HS-5 (cell line): ENCODE measurements around the gene ZNF688.
"Not testable (repeated sequence)": the region's sequence is repeated elsewhere in the genome, so short reads cannot be mapped to it uniquely, and the experiment has no call there.

Source experiments
- DNase-seq: peaks from one replicate; pipeline ENCODE4 v3.0.0-alpha.2; 2012; ENCODE audit warnings: low read depth

The ZNF688 gene

GRCh38 chr16:30571445-30572322 is at the start of gene ZNF688:
ZNF688 (minus strand) TSS chr16:30571714; CDS start chr16:30571629, 85 bp downstream.
- DNase-seq, result peak; percentile 87

GRCh38 chr16:30620169-30620568 is 48.7 kb upstream of the ZNF688 start:
- no peak for DNase-seq

GRCh38 chr16:30619638-30620037 is 48.1 kb upstream of the ZNF688 start:
- no peak for DNase-seq

- no peak for DNase-seq
Measured at GRCh38 chr16:30619202-30619601, 47.7 kb upstream of the ZNF688 start.

- no peak for DNase-seq
Measured at GRCh38 chr16:30615358-30616091, 44.0 kb upstream of the ZNF688 start.

GRCh38 chr16:30609926-30610839 is 38.7 kb upstream of the ZNF688 start, which contains the start of gene ZNF689:
ZNF689 (minus strand) TSS chr16:30610389; CDS start chr16:30610041, 348 bp downstream.
- peak; percentile 97 for DNase-seq

- no peak for DNase-seq
Measured at GRCh38 chr16:30609002-30609925, 37.8 kb upstream of the ZNF688 start.

- DNase-seq, result no peak
Measured at GRCh38 chr16:30606004-30606403, 34.5 kb upstream of the ZNF688 start.

GRCh38 chr16:30605158-30605557 is 33.6 kb upstream of the ZNF688 start:
- DNase-seq, result no peak

GRCh38 chr16:30604316-30604947 is 32.9 kb upstream of the ZNF688 start:
- DNase-seq, result no peak

- DNase-seq, result no peak
Measured at GRCh38 chr16:30603945-30604315, 32.4 kb upstream of the ZNF688 start.

GRCh38 chr16:30602616-30603277 is 31.2 kb upstream of the ZNF688 start:
- DNase-seq, result no peak

- no peak for DNase-seq
Measured at GRCh38 chr16:30601966-30602365, 30.5 kb upstream of the ZNF688 start.

GRCh38 chr16:30600929-30601328 is 29.4 kb upstream of the ZNF688 start:
- no peak for DNase-seq

- DNase-seq, result no peak
Measured at GRCh38 chr16:30600215-30600614, 28.7 kb upstream of the ZNF688 start.

- DNase-seq, result no peak
Measured at GRCh38 chr16:30592871-30593270, 21.4 kb upstream of the ZNF688 start.

GRCh38 chr16:30590869-30591268 is 19.4 kb upstream of the ZNF688 start:
- not testable (repeated sequence) for DNase-seq

- not testable (repeated sequence) for DNase-seq
Measured at GRCh38 chr16:30589582-30589981, 18.1 kb upstream of the ZNF688 start.

GRCh38 chr16:30588651-30589050 is 17.1 kb upstream of the ZNF688 start:
- DNase-seq, result no peak
